Vein endothelial cell (primary cell): ENCODE data around the gene MAP4K2. TPM values are rescaled to one million over a fixed set of nuclear protein-coding genes. Genes with fewer than 3 reads are reported as not detected.

Source experiments
- total RNA-seq: library from RNA; depleted of rRNA; stranded (reverse); fragments of >200 nt; gene quantifications from 2 replicates; pipeline ENCODE4 v1.2.3, GENCODE V29; 2012

MAP4K2 gene
- total RNA-seq = 43.7 and 66.3 TPM in 2 replicates

DNA sequence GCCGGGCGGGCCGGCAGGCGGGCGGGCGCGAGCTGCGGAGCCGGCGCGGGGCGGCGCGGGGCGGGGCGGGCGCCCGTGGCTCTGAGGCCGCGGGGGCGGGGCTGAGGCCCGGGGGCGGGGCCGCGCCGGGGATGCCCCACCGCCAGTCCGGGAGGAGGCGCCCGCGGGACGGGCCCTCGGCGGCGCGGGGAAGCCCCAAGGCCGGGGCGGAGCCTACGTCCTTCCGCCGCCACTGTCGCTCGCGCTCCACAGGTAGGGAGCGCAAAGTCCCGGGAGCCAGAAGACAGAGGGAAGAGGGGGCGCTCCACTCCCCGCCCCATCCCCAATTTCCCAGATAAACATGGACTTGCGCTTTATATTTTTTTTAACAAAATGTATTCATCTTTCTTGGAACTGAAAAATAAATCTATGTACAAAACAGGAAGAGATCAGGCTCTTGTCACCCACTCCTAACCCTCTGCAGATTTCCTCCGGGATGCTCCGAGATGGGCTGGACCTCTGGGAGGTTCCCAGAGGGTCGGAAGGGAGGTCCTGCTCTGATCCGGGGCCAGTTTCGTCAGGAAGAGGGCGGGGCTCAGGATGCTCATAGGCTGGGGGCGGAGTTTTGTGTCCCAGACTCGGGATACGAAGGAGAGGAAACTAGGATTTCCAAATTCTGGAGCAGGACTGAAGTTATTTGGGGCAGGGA lies at the start of gene MAP4K2:
MAP4K2 (minus strand) TSS at position 57 of the 688 bp plus-strand sequence. CDS start 65 bp downstream, outside the sequence.

DNA sequence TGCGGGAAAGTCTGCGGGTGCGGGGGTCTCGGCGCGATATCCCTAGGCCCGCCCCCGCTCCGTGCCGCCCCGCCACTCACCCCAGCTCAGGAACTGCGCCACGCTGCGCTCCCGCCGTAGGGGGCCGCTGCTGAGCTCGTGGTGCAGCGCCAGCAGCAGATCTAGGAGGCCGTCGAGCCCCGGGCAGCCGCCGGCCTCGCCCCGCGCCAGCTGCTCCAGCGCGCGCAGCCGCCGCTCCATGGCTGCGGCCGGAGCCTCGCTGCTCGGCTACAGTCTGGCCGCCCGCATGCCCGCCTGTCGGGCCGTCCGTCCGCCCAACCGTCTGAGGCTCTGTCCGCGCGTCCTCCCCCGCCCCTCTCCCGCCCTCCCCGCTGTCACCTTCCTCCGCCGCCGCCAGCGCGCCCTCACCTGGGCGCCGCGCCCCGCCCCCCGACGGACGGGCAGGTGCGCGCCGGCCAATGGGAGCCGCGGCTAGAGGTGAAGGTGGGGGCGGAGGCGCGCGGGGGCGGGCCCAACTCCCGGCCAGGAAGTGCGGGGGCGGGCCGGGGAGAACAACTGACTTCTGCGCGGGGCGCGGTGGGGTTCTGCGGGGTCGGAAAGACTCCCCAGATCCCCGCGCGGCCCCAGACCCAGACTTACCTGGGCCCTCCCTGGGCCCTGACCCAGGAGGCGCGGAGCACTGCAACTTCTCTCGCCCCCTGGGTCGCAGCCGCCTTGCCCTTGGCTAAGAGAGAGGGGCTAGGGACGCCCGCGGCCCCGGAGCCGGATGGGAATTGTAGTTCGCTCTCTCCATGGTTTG lies 41.5 kb upstream of the MAP4K2 start, which contains the start of gene CDC42BPG:
CDC42BPG (minus strand) TSS at position 324 of the 799 bp plus-strand sequence; CDS start at position 240, 84 bp downstream.

DNA sequence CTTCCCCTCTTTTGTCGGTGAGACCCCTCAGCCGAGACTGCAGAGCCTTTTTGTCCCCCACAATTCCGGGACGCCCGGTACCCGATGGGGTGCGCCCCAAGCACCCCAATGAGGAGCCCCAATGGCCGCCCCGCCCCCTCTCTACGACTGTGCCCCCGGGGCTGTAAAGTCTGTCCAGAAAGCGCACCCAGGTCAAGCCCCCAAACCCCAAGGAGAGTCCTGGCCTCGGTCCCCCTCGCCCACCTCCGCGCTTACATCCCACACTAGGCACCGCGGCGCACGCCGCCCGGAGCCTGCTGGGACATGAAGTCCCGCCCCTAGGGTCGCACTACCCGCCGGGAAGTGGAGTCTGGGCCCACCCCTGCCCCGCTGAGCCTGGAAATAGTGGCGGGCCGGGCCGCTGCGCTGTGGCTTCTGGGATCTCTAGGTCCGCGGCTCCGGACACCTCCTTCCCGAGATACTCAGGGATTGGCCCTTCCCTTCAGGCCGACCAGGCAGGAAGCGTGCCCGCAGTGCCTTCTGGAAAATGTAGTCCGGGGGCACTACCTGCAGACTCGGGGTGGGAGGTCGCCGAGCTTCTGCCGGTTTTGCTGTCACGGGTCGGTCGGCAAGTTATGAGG lies 7.4 kb upstream of the MAP4K2 start, which contains the start of gene MEN1:
MEN1 (minus strand) TSS at position 281 of the 620 bp plus-strand sequence. CDS start 442 bp downstream, outside the sequence.

DNA sequence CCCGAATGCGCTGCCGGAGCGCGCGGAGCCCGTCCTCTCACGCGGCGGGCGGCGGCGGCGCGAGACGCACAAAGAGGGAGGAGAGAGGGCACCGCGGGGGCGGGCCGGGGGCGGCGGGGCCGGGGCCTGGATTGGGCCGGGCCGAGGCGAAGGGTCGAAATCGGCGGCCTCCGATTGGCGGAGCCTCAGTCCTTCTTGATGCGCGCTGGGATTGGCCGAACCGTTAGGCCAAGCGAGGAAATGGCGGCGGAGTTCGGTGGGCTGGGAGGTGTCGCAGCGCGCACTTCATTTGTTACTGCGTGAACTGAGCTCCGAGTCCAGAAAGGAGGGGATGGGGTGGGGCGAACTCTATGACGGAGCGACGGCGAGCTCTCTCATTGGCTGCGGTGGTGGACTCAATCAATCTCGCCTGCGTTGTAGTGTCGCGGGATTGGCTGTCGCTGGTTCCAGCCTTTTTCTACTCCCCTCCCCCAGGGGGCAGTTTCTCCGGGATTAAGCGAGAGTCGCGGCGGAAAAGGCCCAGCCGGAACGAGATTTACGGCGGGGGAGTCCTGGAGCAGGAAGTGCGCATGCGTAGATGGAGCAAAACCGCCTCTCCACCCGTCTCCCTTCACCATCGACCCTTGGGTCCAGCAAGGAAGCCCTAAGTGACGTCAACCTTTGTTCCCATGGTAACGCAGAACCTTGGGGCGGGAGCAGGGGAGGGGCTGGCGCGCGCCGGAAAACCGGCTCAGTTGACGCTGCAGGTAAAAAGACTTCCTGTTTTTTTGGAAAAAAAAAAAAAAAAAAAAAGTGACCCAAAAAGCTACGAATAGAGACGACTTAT lies 24.3 kb downstream of the MAP4K2 start, which contains the start of gene SF1:
SF1 (minus strand) TSS at position 70 of the 826 bp plus-strand sequence. CDS start 150 bp downstream, outside the sequence.

DNA sequence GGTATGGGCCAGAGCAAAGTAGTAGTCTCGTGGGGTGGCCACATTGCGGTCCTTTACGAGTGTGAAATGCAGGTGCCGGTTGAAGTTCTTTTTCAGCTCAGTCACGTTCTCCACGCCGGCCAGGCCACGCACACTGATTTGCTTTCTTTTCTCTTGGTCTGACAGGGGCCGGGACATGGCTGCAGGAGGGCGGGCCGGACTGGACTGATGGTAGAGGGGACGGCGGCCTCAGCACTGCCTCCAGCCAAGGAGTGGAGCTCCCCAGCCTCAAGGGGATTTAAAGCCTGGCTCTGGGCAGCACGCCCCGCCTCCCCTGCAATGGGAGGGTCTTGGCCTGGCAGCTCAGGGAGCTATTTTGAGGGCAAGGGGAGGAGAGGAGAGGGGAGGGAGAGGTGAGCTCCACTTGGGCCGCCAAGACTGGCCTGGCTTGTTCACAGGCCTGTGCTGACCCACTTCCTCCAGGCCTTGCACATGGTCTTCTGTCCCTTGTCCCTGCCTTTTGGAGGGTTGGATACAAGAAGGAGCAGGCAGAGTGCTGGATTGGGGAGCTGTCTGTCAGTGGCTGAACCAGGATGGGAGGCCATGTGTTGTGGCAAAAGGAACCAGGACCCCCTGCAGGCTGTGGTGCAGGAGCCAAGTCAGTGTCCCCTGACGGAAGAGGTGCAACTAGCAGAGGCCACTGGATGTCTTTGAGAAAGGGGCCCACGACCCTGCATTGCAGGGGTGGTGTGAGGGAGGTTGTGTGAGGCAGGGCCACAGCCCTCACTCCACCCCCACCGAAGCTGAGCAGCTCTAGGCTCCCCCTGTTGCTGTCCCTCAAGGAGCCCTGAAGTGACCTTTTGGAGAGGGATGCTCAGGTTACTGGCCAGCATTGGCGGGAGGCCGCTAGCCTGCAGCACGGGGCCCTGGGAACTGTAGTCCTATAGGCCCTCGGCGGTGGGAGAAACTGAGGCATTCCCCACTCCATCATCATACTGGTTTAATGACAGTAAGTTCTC lies 43.0 kb downstream of the MAP4K2 start, which contains the start of gene PYGM:
PYGM (minus strand) TSS at position 253 of the 998 bp plus-strand sequence; CDS start at position 177, 76 bp downstream.

DNA sequence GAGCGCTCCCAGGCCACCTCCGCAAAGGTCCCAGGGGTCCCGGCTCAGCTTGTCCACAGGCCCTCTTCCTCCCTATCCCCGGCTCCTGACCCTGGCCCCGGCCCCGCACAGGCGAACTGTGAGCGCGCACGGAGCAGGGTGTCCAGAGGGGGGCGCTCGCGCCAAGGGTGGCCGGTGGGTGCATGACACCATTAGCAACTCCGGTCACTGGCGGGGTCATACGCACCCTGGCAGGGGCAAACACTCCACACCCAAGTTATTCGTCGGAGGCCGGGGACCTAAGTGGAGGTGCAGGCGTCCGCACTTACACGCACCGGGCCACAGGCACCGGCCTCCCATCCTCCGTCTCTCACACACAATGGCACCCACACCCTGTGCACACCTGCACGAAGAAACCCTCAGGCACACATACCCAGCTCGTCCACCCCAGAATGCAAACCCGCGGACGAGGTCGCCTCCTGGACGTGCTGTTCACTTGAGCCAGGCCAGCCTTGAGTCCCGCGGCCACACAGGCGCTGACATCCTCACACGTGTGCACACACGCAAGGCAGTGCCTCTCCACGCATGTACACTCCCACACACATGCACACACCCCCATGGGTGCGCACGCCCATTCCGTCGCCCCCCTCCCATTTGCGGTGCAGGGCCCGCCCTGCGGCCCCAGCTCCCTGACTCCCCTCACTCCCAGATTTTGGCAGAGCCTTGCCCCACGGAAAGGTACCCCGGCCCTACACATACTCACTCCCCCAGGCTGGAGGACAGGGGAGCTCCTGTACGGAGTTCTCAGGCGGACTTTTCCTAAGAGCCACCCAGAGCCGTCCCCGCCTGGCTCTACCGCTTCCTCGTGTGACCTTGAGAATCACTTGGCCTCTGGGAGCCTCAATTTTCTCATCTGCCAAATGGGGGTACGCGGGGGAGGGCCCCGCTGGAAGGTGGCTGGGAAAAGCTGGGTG lies 59.1 kb downstream of the MAP4K2 start, which contains the start of gene RASGRP2:
RASGRP2 (minus strand) TSS at position 552 of the 953 bp plus-strand sequence. CDS start 1,276 bp downstream, outside the sequence.

Other genes with a start within 250 kb of the MAP4K2 start
- gene SLC22A11, start 247.3 kb downstream of the MAP4K2 start, total RNA-seq = not detected in 2 replicates
- gene SLC22A12, start 212.0 kb downstream of the MAP4K2 start, total RNA-seq = not detected in 2 replicates
- not detected in 2 replicates for gene NRXN2, start 80.0 kb downstream of the MAP4K2 start, total RNA-seq
- gene RASGRP2, start 59.1 kb downstream of the MAP4K2 start, total RNA-seq = 0.98 and 1.1 TPM in 2 replicates
- 0.19 and 0.33 TPM in 2 replicates for gene PYGM, start 43.2 kb downstream of the MAP4K2 start, total RNA-seq
- gene SF1, start 24.7 kb downstream of the MAP4K2 start, total RNA-seq = 143 and 146 TPM in 2 replicates
- gene MEN1, start 7.3 kb upstream of the MAP4K2 start, total RNA-seq = 21.7 and 26.5 TPM in 2 replicates
- 0.33 and 0.38 TPM in 2 replicates for gene CDC42BPG, start 41.4 kb upstream of the MAP4K2 start, total RNA-seq
- gene EHD1, start 75.4 kb upstream of the MAP4K2 start, total RNA-seq = 97.7 and 129 TPM in 2 replicates
- 19.1 and 19.3 TPM in 2 replicates for gene ATG2A, start 114.0 kb upstream of the MAP4K2 start, total RNA-seq
- 10.8 and 12.4 TPM in 2 replicates for gene PPP2R5B, start 121.5 kb upstream of the MAP4K2 start, total RNA-seq
- not detected in 2 replicates for gene GPHA2, start 132.7 kb upstream of the MAP4K2 start, total RNA-seq
- not detected in 2 replicates for gene MAJIN, start 168.9 kb upstream of the MAP4K2 start, total RNA-seq
- 0.38 and 0.98 TPM in 2 replicates for gene BATF2, start 193.8 kb upstream of the MAP4K2 start, total RNA-seq
- 97.8 and 115 TPM in 2 replicates for gene ARL2, start 210.9 kb upstream of the MAP4K2 start, total RNA-seq
- gene SNX15, start 224.2 kb upstream of the MAP4K2 start, total RNA-seq = 11.4 and 13.7 TPM in 2 replicates
- gene SAC3D1, start 238.0 kb upstream of the MAP4K2 start, total RNA-seq = 9.3 and 12.4 TPM in 2 replicates